HEK293 (cell line): ENCODE measurements around the gene CELF4.

Experiments
- BCL11B ChIP-seq: fragments of 450-650 bp; formaldehyde crosslinking; IDR thresholded peaks from 2 replicates; pipeline ENCODE4 v1.5.1; 2016; ENCODE audit warnings: low read depth, missing biosample characterization, missing genetic modification characterization
- GLI4 ChIP-seq: fragments of 450-650 bp; formaldehyde crosslinking; IDR thresholded peaks from 2 replicates; pipeline ENCODE4 v1.5.1; 2016; ENCODE audit warnings: missing biosample characterization, missing genetic modification characterization
- PRDM10 ChIP-seq: fragments of 450-650 bp; formaldehyde crosslinking; IDR thresholded peaks from 2 replicates; pipeline ENCODE4 v1.5.1; 2016; ENCODE audit warnings: missing biosample characterization, missing genetic modification characterization
- REPIN1 ChIP-seq: fragments of 450-650 bp; formaldehyde crosslinking; IDR thresholded peaks from 2 replicates; pipeline ENCODE4 v1.5.1; 2017; ENCODE audit warnings: missing biosample characterization, missing genetic modification characterization, low read depth
- ZNF398 ChIP-seq: fragments of 450-650 bp; formaldehyde crosslinking; IDR thresholded peaks from 2 replicates; pipeline ENCODE4 v1.5.1; 2017; ENCODE audit warnings: missing biosample characterization, missing genetic modification characterization
- ZNF518A ChIP-seq: fragments of 450-650 bp; formaldehyde crosslinking; conservative IDR thresholded peaks from 2 replicates; pipeline ENCODE4 v1.5.1; 2016; ENCODE audit warnings: low read depth, missing biosample characterization, missing genetic modification characterization
- ZNF777 ChIP-seq: fragments of 450-650 bp; formaldehyde crosslinking; IDR thresholded peaks from 2 replicates; pipeline ENCODE4 v1.5.1; 2017; ENCODE audit warnings: missing biosample characterization, missing genetic modification characterization, borderline replicate concordance
- TF ChIP-seq, protein P1 (sequence below): fragments of 450-650 bp; formaldehyde crosslinking; IDR thresholded peaks from 2 replicates; pipeline ENCODE4 v1.5.1; 2016; ENCODE audit warnings: missing biosample characterization, missing genetic modification characterization
- TF ChIP-seq, protein P2 (sequence below): fragments of 450-650 bp; formaldehyde crosslinking; IDR thresholded peaks from 2 replicates; pipeline ENCODE4 v1.5.1; 2016; ENCODE audit warnings: missing biosample characterization, missing genetic modification characterization

GRCh38 chr18:37550118-37550875 lies 15.3 kb downstream of the CELF4 start:
- TF ChIP-seq, protein P1, sequence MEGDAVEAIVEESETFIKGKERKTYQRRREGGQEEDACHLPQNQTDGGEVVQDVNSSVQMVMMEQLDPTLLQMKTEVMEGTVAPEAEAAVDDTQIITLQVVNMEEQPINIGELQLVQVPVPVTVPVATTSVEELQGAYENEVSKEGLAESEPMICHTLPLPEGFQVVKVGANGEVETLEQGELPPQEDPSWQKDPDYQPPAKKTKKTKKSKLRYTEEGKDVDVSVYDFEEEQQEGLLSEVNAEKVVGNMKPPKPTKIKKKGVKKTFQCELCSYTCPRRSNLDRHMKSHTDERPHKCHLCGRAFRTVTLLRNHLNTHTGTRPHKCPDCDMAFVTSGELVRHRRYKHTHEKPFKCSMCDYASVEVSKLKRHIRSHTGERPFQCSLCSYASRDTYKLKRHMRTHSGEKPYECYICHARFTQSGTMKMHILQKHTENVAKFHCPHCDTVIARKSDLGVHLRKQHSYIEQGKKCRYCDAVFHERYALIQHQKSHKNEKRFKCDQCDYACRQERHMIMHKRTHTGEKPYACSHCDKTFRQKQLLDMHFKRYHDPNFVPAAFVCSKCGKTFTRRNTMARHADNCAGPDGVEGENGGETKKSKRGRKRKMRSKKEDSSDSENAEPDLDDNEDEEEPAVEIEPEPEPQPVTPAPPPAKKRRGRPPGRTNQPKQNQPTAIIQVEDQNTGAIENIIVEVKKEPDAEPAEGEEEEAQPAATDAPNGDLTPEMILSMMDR: no peak
- no peak for TF ChIP-seq ZNF777 (tag by site-specific recombination)
- TF ChIP-seq PRDM10 (tag by site-specific recombination): no peak
- TF ChIP-seq BCL11B: no peak
- TF ChIP-seq ZNF518A: no peak
- TF ChIP-seq, protein P2, sequence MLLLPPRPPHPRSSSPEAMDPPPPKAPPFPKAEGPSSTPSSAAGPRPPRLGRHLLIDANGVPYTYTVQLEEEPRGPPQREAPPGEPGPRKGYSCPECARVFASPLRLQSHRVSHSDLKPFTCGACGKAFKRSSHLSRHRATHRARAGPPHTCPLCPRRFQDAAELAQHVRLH: no peak
- no peak for TF ChIP-seq GLI4 (tag by site-specific recombination)
- no peak for TF ChIP-seq REPIN1 (tag by site-specific recombination)
- TF ChIP-seq ZNF398 (tag by site-specific recombination): no peak
